Measurements from ENCODE around the gene SPATA3.

SPATA3 gene

DNA sequence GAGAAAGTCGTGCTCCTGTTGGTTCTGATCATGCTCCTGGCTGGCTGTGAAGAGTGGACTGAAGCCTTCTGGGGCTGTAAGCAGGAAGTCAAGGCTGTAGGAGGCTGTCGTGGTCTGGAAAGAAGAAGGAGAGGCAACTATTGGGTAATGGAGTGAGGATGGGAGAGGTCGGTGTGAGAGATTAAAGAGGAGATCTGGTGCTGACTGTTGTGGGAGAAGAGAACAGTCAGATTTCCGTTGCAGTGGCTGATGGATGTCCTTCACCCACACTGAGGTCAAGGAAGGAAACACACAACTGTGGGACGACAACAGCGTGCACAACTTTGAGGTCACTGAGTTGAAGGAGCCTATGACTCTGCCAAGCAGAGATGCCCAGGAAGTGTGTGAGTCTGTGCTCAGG lies 57.9 kb downstream of the SPATA3 start:
- DNase-seq (ENCODE audit: extremely low read depth, low read depth) = no peak
- TF ChIP-seq, protein P1, sequence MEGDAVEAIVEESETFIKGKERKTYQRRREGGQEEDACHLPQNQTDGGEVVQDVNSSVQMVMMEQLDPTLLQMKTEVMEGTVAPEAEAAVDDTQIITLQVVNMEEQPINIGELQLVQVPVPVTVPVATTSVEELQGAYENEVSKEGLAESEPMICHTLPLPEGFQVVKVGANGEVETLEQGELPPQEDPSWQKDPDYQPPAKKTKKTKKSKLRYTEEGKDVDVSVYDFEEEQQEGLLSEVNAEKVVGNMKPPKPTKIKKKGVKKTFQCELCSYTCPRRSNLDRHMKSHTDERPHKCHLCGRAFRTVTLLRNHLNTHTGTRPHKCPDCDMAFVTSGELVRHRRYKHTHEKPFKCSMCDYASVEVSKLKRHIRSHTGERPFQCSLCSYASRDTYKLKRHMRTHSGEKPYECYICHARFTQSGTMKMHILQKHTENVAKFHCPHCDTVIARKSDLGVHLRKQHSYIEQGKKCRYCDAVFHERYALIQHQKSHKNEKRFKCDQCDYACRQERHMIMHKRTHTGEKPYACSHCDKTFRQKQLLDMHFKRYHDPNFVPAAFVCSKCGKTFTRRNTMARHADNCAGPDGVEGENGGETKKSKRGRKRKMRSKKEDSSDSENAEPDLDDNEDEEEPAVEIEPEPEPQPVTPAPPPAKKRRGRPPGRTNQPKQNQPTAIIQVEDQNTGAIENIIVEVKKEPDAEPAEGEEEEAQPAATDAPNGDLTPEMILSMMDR (IDR thresholded peaks at IDR 0.05; ENCODE audit: low read depth, low read length, missing control alignments) = no peak
- no peak overlapping the region for H3K4me3 ChIP-seq (replicated peaks; ENCODE audit: low read depth, low read length)

DNA sequence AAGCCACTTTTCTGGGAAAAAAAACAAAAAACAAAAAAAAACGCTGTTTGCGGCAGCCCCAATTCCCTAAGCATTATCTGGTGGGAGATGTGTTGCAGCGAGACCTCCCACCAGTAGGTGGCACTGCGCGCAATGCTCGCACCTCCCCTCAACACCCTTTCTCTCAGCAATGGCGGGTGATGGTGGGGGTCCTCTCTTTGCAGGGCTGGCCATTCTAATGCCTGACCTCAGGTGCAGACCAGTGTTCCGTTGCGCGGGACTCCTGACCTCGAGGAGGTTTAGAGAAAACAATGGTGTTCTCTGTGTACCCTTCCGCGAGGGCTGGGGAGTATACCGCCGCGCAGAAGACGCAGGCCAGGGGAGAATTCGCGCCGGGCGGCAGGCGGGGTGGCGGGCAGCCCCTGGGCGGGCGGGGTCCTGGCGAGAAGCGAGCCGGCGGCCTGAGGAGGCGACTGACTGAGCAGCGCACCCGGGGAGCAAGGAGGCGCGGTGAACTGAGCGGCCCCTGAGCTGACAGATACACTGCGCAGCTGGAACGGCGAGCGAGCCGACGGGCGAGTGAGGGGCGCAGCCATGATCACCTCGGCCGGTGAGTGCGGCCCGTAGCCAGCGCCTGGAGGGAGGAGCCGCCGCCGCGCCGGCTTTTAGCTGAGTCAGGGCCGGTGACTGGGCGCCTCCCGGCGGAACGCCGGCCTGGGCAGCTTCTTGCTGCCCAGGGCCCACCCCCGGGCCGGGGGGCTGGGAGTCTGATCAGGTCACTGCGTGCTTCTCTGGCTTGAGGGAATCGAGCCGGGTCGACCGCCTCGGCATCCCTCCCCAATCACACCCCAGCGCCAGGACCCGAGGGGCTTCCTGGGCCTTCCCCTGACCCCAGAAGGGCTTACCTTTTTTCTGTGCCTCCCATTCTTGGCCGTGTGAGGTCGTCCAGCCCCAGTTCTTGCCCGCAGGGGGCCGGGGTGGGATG lies 60.8 kb downstream of the SPATA3 start, which contains the start of gene PSMD1:
TSS of gene PSMD1 (plus strand) at position 415 of the 964 bp plus-strand sequence. CDS start at position 574, 159 bp downstream.
- peak within 1 kb of the TSS; percentile 88 for H3K4me3 ChIP-seq (replicated peaks; ENCODE audit: low read depth, low read length)
- TF ChIP-seq, protein P1 (IDR thresholded peaks at IDR 0.05; ENCODE audit: low read depth, low read length, missing control alignments) = peak; percentile 94
- DNase-seq (ENCODE audit: extremely low read depth, low read depth) = peak; percentile 89

DNA sequence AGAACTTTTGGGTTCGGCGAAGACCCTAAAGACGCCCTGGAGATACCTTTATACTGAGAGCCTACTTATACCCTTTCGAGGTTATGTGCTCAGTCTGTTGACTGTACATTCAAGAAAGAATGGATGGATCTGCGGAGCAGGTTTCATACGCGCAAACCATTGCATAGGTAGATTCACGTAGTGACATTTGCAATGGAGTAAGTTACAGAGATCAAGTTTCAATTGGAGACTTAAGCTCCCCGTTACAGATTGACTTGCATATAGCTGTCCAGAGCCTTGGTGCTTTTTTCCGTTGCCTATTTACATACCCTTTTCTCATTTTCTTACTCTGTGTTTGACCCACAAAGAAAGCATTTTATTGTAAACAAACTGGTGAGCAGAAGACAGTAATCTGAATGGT lies 61.7 kb downstream of the SPATA3 start:
- no peak for DNase-seq (ENCODE audit: extremely low read depth, low read depth)
- TF ChIP-seq, protein P1 (IDR thresholded peaks at IDR 0.05; ENCODE audit: low read depth, low read length, missing control alignments) = no peak
- H3K4me3 ChIP-seq (replicated peaks; ENCODE audit: low read depth, low read length) = peak overlapping the region; percentile 88

All from HFF-Myc (cell line).